ENCODE results near the gene PADI2. TPM values are rescaled to one million over a fixed set of nuclear protein-coding genes. Genes with fewer than 3 reads are reported as not detected.

Gene PADI2
- total RNA-seq, 2 experiments from 2014 or later: 0.08 TPM; not detected in 1

DNA sequence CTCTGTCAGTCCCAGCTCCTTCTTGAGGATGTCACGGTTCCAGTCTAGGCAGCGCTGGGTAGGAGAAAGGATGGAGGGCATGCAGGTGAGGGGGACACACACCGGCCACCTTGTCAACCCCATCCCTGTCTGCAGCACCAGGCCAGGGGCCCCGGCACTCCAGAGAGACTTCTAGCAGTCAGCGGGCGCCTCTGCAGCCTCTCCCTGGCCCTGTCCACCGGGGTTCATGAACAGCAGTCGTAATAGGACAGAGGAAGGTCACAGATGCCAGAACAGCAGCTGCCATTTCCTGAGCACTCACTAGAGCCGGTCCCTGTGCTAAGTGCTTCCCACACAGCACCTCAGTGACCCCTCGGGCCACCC lies 49.1 kb downstream of the PADI2 start:
- TF ChIP-seq, protein P1, sequence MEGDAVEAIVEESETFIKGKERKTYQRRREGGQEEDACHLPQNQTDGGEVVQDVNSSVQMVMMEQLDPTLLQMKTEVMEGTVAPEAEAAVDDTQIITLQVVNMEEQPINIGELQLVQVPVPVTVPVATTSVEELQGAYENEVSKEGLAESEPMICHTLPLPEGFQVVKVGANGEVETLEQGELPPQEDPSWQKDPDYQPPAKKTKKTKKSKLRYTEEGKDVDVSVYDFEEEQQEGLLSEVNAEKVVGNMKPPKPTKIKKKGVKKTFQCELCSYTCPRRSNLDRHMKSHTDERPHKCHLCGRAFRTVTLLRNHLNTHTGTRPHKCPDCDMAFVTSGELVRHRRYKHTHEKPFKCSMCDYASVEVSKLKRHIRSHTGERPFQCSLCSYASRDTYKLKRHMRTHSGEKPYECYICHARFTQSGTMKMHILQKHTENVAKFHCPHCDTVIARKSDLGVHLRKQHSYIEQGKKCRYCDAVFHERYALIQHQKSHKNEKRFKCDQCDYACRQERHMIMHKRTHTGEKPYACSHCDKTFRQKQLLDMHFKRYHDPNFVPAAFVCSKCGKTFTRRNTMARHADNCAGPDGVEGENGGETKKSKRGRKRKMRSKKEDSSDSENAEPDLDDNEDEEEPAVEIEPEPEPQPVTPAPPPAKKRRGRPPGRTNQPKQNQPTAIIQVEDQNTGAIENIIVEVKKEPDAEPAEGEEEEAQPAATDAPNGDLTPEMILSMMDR (conservative IDR thresholded peaks at IDR 0.05; ENCODE audit: low read length): no peak
- TF ChIP-seq EZH2phosphoT487 (IDR thresholded peaks at IDR 0.05; ENCODE audit: borderline replicate concordance, low read depth, low read length): no peak
- Histone ChIP-seq H2AFZ (ENCODE audit: low read length) (no peak overlapping the region), H3K9me3 (ENCODE audit: low read length) (0 out of 2 replicates have a peak, but pooled peaks cover under 1% of the 10 kb centered on the region), H3K79me2 (ENCODE audit: insufficient read depth, low read depth, low read length) (no peaks in the 10 kb centered on the region), H3K4me3 (ENCODE audit: low read depth, low read length, poor library complexity, severe bottlenecking) (no peak overlapping the region), H3K4me1 (ENCODE audit: insufficient read depth, low read length, poor library complexity, severe bottlenecking) (no peaks in the 10 kb centered on the region), H3K9me2 (ENCODE audit: insufficient read depth, low read length) (no peaks in the 10 kb centered on the region), H3K4me2 (ENCODE audit: low read length) (no peak overlapping the region), H3K27ac (ENCODE audit: low read depth, low read length, poor library complexity, severe bottlenecking) (no peak overlapping the region), H4K20me1 (ENCODE audit: insufficient read depth, low read length) (no peaks in the 10 kb centered on the region), H3K36me3 (ENCODE audit: insufficient read depth, low read length) (no peaks in the 10 kb centered on the region)
- intact Hi-C loops (cut with micrococcal nuclease; ENCODE audit: unreplicated experiment): no loop called here
- DNase-seq (ENCODE audit: low spot score): no peak
- ChIA-PET CTCF (ENCODE audit: unreplicated experiment) (no interaction called here), POLR2A (no interaction called here)
- BruUV-seq (replicated peaks): no TSS peak

DNA sequence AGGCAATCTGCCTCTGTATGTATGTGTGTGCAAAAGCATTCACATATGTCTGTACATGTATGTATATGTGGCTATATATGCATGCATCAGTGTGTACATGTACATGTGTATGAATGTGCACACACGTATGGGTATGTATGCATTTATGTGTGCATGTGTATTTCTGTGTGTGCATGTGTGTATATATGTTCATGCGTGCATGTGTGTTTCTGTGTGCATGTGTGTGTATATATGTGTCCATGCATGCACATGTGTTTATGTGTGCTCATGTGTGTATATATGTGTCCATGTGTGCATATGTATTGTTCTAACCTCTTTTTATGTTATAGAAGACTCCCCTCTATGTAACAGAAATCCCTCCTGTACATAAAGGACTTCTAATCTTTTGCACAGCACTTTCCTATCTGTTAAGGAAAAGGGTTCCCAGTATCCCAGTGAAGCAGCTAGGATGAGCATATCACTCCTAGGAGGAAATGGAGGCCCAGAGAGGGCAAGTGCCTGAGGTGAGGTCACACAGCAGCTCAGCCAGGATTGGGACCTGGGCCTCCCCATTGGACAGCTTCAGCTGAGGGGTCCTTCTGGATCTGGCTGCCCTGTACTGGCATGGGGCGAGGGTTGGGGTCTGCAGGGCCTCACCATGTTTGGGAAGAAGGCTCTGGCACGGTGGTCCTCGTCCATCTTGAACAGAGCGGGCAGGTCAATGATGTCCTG lies 49.6 kb downstream of the PADI2 start:
- Histone ChIP-seq H2AFZ (ENCODE audit: low read length) (no peak overlapping the region), H3K9me3 (ENCODE audit: low read length) (peaks cover 6% of the 10 kb centered on the region; the same call in 1 of the 2 replicates), H3K4me1 (ENCODE audit: insufficient read depth, low read length, poor library complexity, severe bottlenecking) (no peaks in the 10 kb centered on the region), H3K4me3 (ENCODE audit: low read depth, low read length, poor library complexity, severe bottlenecking) (no peak overlapping the region), H3K79me2 (ENCODE audit: insufficient read depth, low read depth, low read length) (no peaks in the 10 kb centered on the region), H3K36me3 (ENCODE audit: insufficient read depth, low read length) (no peaks in the 10 kb centered on the region), H3K9me2 (ENCODE audit: insufficient read depth, low read length) (no peaks in the 10 kb centered on the region), H4K20me1 (ENCODE audit: insufficient read depth, low read length) (no peaks in the 10 kb centered on the region), H3K27ac (ENCODE audit: low read depth, low read length, poor library complexity, severe bottlenecking) (no peak overlapping the region), H3K4me2 (ENCODE audit: low read length) (no peak overlapping the region)
- intact Hi-C loops (cut with micrococcal nuclease; ENCODE audit: unreplicated experiment): no loop called here
- BruUV-seq (replicated peaks): no TSS peak
- DNase-seq (ENCODE audit: low spot score): no peak
- TF ChIP-seq EZH2phosphoT487 (IDR thresholded peaks at IDR 0.05; ENCODE audit: borderline replicate concordance, low read depth, low read length): no peak
- TF ChIP-seq, protein P1 (conservative IDR thresholded peaks at IDR 0.05; ENCODE audit: low read length): no peak
- ChIA-PET CTCF (ENCODE audit: unreplicated experiment) (no interaction called here), POLR2A (no interaction called here)

DNA sequence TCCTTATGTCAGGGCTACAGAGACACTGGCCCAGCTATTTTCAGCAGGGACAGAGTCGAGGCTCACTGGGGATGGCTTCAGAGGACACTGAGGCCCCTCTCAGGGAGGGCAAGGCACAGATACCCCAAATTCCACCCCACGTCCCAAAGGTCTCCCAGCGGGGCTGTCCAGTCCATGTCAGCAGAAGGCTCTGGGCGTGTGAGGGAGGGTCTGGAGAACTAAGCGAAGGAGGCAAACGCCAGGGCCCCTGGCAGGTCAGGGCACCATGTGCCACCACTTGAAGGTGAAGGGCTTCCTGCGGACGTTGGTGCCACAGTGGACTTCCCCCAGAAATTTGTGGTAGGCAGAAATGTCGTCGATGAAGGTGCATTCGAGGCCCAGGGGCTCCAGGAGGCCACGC lies 50.5 kb downstream of the PADI2 start:
- no peak for DNase-seq (ENCODE audit: low spot score)
- Histone ChIP-seq H3K9me2 (ENCODE audit: insufficient read depth, low read length) (no peaks in the 10 kb centered on the region), H2AFZ (ENCODE audit: low read length) (no peak overlapping the region), H3K36me3 (ENCODE audit: insufficient read depth, low read length) (no peaks in the 10 kb centered on the region), H3K4me3 (ENCODE audit: low read depth, low read length, poor library complexity, severe bottlenecking) (no peak overlapping the region), H4K20me1 (ENCODE audit: insufficient read depth, low read length) (no peaks in the 10 kb centered on the region), H3K9me3 (ENCODE audit: low read length) (peaks cover 9% of the 10 kb centered on the region; the same call in 1 of the 2 replicates), H3K79me2 (ENCODE audit: insufficient read depth, low read depth, low read length) (no peaks in the 10 kb centered on the region), H3K27ac (ENCODE audit: low read depth, low read length, poor library complexity, severe bottlenecking) (no peak overlapping the region), H3K4me2 (ENCODE audit: low read length) (no peak overlapping the region), H3K4me1 (ENCODE audit: insufficient read depth, low read length, poor library complexity, severe bottlenecking) (no peaks in the 10 kb centered on the region)
- CTCF ChIA-PET (ENCODE audit: unreplicated experiment): no interaction called here
- intact Hi-C loops (cut with micrococcal nuclease; ENCODE audit: unreplicated experiment): no loop called here
- POLR2A ChIA-PET: no interaction called here
- no TSS peak for BruUV-seq (replicated peaks)
- TF ChIP-seq EZH2phosphoT487 (IDR thresholded peaks at IDR 0.05; ENCODE audit: borderline replicate concordance, low read depth, low read length): no peak
- TF ChIP-seq, protein P1 (conservative IDR thresholded peaks at IDR 0.05; ENCODE audit: low read length): no peak

Data from OCI-LY7 (cell line).